Endothelial cell of umbilical vein (primary cell): ENCODE measurements around the gene ATXN1.

ENCODE experiments used
- EZH2 ChIP-seq: IDR thresholded peaks from 2 replicates; pipeline ENCODE4 v1.6.1; 2012; ENCODE audit warnings: borderline replicate concordance, low read depth, mild to moderate bottlenecking, moderate library complexity, low read length, inconsistent platforms; ENCODE audit not compliant: severe bottlenecking
- POLR2A ChIP-seq: IDR thresholded peaks from 2 replicates; pipeline ENCODE4 v1.6.1; 2012; ENCODE audit warnings: low read depth, mild to moderate bottlenecking, control low read depth, low read length
- TF ChIP-seq, protein P1 (sequence below), 2 donors: IDR thresholded peaks; 1 replicate in 1 of 2; 2 replicates in 1 of 2; pipeline ENCODE4 v1.5.1; 2011; ENCODE audit warnings: low read length in 2 of 2, mild to moderate bottlenecking in 2 of 2, moderate library complexity in 2 of 2, control low read depth in 1 of 2, inconsistent platforms in 1 of 2, low read depth in 1 of 2; ENCODE audit not compliant: insufficient read depth in 1 of 2; ENCODE audit errors: extremely low read depth in 1 of 2

DNA sequence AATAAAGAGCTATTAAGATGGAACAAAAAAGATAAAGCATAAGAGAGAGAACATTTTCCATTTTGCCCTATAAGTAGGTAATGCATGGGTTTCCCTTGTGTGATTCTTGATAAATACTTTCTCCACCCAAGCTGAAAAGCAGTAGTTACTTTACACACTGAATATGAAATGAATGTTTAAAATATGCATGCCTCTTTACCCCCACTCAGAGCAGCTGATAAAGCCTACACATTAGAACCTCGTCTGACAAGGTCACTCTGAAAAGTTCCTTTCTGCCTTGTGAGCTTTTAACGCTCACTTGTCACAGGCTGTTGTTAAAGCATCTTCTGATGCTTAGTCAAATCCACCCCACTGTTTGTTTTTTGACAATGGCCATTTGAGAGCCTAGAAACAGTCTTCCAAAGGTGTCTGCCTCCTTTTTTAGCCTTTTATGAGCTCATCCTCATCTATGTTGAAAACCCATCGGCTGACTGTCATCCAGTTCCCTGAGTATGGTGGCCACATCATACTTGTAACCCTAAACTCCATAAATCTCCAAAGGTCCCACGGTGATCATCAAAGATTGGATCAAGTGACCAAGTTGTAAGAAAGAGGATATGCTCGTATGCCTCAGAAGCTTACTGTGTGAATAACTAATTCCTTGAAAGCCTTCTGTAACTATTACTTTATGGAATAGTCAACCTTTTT lies 102.8 kb downstream of the ATXN1 start:
- TF ChIP-seq, protein P1, sequence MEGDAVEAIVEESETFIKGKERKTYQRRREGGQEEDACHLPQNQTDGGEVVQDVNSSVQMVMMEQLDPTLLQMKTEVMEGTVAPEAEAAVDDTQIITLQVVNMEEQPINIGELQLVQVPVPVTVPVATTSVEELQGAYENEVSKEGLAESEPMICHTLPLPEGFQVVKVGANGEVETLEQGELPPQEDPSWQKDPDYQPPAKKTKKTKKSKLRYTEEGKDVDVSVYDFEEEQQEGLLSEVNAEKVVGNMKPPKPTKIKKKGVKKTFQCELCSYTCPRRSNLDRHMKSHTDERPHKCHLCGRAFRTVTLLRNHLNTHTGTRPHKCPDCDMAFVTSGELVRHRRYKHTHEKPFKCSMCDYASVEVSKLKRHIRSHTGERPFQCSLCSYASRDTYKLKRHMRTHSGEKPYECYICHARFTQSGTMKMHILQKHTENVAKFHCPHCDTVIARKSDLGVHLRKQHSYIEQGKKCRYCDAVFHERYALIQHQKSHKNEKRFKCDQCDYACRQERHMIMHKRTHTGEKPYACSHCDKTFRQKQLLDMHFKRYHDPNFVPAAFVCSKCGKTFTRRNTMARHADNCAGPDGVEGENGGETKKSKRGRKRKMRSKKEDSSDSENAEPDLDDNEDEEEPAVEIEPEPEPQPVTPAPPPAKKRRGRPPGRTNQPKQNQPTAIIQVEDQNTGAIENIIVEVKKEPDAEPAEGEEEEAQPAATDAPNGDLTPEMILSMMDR (IDR thresholded peaks at IDR 0.05; ENCODE audit: extremely low read depth in 1 of 2, insufficient read depth in 1 of 2, low read depth in 1 of 2, low read length in 2 of 2): no peak
- TF ChIP-seq POLR2A (no peak), EZH2 (no peak)
